Left kidney (tissue), 2 donors: Measurements from ENCODE around the gene AMOTL1. TPM values are rescaled to one million over a fixed set of nuclear protein-coding genes. Genes with fewer than 3 reads are reported as not detected.

Experiments used
- DNase-seq: peaks from one replicate; pipeline ENCODE4 v3.0.0-alpha.2; 2013
- polyA plus RNA-seq: library from polyadenylated mRNA; unstranded; fragments of 120-200 nt; gene quantifications from one replicate; pipeline ENCODE4 v1.2.1, GENCODE V29; 2013; ENCODE audit not compliant: insufficient read length

Gene AMOTL1
- polyA plus RNA-seq, 1 donor: 46.4 TPM

DNA sequence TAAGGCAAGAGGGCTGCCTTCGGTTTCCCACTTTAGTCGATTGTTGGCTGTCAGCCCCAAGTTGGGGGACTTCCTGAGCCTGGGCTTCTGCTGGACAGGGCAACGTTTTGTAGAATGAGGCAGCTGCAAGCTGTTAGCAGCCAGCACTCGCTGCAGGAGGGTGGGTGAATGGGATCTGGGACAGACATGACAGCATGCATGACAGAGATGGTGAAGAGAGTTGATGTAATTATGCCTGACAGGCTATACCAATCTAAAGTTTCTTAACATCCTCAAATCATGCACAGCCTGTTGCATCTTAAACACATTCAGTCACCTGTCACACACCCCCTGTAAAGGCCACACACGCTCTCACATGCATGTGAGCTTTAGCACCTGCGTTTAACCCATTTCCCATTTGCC lies 156.0 kb downstream of the AMOTL1 start:
- DNase-seq: no peak

DNA sequence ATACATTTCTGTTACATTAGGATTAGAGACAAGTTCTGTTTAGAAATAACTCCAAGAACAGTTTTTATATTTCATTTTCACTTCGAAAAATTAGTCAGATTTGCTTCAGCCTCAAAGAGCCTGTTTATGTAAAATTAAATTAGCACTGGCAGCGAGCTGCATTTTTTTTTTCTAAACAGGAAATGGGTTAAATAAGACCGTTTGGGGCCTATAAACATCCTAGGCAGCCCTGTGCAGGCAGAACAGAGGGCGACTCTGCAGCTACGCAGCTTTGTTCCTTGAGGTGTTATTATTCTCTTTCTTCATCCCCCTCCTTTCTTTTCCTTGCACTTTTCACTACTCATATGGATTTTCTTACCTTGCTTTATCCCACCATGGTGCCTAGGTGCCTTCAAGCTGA lies 156.5 kb downstream of the AMOTL1 start:
- DNase-seq: no peak

DNA sequence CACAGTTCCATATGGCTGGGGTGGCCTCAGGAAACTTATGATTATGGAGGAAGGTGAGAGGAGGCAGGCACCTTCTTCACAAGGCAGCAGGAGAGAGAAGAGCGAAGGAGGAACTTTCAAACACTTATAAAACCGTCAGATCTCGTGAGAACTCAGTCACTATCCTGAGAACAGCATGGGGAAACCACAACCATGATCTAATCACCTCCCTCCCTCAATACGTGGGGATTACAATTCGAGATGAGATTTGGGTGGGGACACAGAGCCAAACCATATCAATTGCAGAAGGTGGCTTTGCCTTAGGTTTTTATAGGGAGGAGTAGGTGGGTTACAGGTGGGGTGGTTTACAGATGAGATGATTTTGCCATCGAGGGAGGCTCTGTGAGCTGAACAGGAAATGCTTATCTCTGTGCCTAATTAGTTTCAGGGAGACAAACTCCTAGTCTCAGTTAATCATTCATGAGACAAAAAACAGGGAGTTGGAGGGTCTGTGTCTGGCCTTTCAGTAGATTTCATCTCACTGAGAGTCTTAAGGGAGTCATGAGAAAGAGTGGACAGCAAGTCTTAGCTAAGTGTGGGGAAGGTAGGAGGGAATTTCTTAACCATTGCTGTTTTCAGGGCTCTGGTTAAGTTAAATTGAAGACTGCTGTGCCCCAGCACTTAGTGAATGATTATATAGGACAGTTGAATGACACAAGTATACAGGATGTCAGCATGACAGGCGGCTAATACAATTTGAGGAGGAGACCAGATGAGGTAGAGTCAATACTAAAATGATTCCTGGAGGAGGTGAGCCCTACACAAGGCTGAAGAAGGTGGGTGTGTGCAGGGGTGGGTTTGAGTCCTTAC lies 157.5 kb downstream of the AMOTL1 start:
- DNase-seq: no peak

DNA sequence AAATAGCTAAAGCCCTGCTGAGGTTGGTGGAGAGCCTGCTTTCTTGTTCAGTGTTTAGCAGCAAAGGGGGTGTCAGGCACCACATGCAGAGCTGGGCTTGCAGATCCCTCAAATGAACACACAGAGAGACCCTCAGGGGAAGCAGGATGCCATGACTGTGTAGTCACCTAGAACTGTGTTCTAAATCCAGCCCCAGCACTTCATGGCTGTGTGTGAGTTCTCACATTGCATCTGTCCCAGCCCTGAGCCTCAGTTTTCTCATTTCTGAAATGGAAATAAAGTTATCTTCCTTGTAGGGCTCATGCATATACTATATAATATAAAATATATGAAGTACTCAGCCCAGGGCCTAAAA lies 158.1 kb downstream of the AMOTL1 start:
- DNase-seq: no peak

Other genes with a start within 250 kb of the AMOTL1 start
- gene FUT4, start 224.4 kb upstream of the AMOTL1 start, polyA plus RNA-seq: 5.8 TPM
- gene PIWIL4, start 201.0 kb upstream of the AMOTL1 start, polyA plus RNA-seq: 4.7 TPM
- 114 TPM for gene CWC15, start 205.2 kb downstream of the AMOTL1 start, polyA plus RNA-seq
- gene KDM4D, start 205.4 kb downstream of the AMOTL1 start, polyA plus RNA-seq: 2.2 TPM